HEK293 (cell line): ENCODE measurements around the gene TXN2.

Source experiments
- MZF1 ChIP-seq: fragments of 450-650 bp; formaldehyde crosslinking; IDR thresholded peaks from 2 replicates; pipeline ENCODE4 v1.5.1; 2017; ENCODE audit warnings: missing biosample characterization, missing genetic modification characterization, borderline replicate concordance
- ZBTB11 ChIP-seq: fragments of 450-650 bp; formaldehyde crosslinking; conservative IDR thresholded peaks from 2 replicates; pipeline ENCODE4 v1.5.1; 2016; ENCODE audit warnings: low read depth, missing biosample characterization, missing genetic modification characterization
- ZNF280C ChIP-seq: fragments of 450-650 bp; formaldehyde crosslinking; IDR thresholded peaks from 2 replicates; pipeline ENCODE4 v1.5.1; 2016; ENCODE audit warnings: missing biosample characterization, missing genetic modification characterization

GRCh38 chr22:36464715-36465231 lies 16.7 kb downstream of the TXN2 start:
- TF ChIP-seq ZNF280C (tag by site-specific recombination) (no peak), ZBTB11 (tag by site-specific recombination) (no peak), MZF1 (no peak)
